Peyer's patch (tissue), 4 donors: ENCODE results near the gene VANGL2.

Experiments
- POLR2A ChIP-seq, 2 donors: fragments of 450-650 bp; IDR thresholded peaks; one replicate each; pipeline ENCODE4 v1.5.1; 2017; ENCODE audit warnings: antibody characterized with exemption in 2 of 2, mild to moderate bottlenecking in 2 of 2, moderate library complexity in 2 of 2
- TF ChIP-seq, protein P1 (sequence below), 6 experiments: fragments of 450-650 bp in 4 of 6; fragments of 200-600 bp in 2 of 6; sonication (generic) in 1 of 6; IDR thresholded peaks; one replicate each; pipeline ENCODE4 v1.5.1; 2017 to 2019; ENCODE audit warnings: antibody characterized with exemption in 6 of 6, mild to moderate bottlenecking in 3 of 6, moderate library complexity in 1 of 6

DNA sequence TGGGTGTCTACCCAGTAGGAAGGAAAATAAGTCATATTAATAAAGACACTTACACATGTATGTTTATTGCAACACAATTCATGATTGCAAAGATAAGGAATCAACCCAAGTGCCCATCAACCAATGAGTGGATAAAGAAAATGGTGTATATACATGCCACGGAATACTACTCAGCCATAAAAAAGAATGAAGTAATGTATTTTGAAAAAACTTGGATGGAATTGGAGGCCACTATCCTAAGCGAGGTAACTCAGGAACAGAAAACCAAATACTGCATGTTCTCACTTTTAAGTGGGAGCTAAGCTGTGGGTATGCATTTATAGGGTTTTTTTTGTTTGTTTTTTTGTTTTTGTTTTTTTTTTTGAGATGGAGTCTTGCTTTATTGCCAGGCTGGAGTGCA lies 49.1 kb downstream of the VANGL2 start:
- TF ChIP-seq, protein P1, sequence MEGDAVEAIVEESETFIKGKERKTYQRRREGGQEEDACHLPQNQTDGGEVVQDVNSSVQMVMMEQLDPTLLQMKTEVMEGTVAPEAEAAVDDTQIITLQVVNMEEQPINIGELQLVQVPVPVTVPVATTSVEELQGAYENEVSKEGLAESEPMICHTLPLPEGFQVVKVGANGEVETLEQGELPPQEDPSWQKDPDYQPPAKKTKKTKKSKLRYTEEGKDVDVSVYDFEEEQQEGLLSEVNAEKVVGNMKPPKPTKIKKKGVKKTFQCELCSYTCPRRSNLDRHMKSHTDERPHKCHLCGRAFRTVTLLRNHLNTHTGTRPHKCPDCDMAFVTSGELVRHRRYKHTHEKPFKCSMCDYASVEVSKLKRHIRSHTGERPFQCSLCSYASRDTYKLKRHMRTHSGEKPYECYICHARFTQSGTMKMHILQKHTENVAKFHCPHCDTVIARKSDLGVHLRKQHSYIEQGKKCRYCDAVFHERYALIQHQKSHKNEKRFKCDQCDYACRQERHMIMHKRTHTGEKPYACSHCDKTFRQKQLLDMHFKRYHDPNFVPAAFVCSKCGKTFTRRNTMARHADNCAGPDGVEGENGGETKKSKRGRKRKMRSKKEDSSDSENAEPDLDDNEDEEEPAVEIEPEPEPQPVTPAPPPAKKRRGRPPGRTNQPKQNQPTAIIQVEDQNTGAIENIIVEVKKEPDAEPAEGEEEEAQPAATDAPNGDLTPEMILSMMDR (IDR thresholded peaks at IDR 0.05): no peak
- no peak for TF ChIP-seq POLR2A (IDR thresholded peaks at IDR 0.05)
